OCI-LY3 (cell line): Measurements from ENCODE around the gene CLPTM1L.

Experiments
- H2AFZ ChIP-seq: fragments of 200-600, 300-600 bp; shearing (Covaris generic); 2 replicates; pipeline ENCODE4 v1.6.0; 2014; ENCODE audit warnings: antibody characterized with exemption, low read depth, low read length
- H3K27ac ChIP-seq: fragments of 200-600, 300-600 bp; sonication (generic); 2 replicates; pipeline ENCODE4 v1.5.1; 2014; ENCODE audit warnings: mild to moderate bottlenecking, low read length, moderate library complexity, mixed read lengths
- H3K27me3 ChIP-seq: fragments of 200-600, 300-600 bp; sonication (generic); 2 replicates; pipeline ENCODE4 v1.6.1; 2014; ENCODE audit warnings: low read depth, low read length, mixed read lengths
- H3K36me3 ChIP-seq: fragments of 200-600, 300-600 bp; sonication (generic); replicated peaks from 2 replicates; pipeline ENCODE3; 2014; ENCODE audit warnings: low read depth, low read length, mixed read lengths
- H3K4me1 ChIP-seq: fragments of 300-600, 200-600 bp; sonication (generic); 2 replicates; pipeline ENCODE4 v1.6.1; 2014; ENCODE audit warnings: low read length, mixed read lengths
- H3K4me2 ChIP-seq: fragments of 200-600, 300-600 bp; sonication (generic); 2 replicates; pipeline ENCODE4 v1.6.1; 2014; ENCODE audit warnings: low read length, mixed read lengths
- H3K4me3 ChIP-seq: fragments of 300-600, 200-600 bp; sonication (generic); 2 replicates; pipeline ENCODE4 v1.5.1; 2014; ENCODE audit warnings: antibody characterized with exemption, mild to moderate bottlenecking, low read length, moderate library complexity
- H3K79me2 ChIP-seq: fragments of 300-600, 200-600 bp; shearing (Covaris generic); 2 replicates; pipeline ENCODE4 v1.6.1; 2014; ENCODE audit warnings: mild to moderate bottlenecking, low read length, mixed read lengths
- H3K9ac ChIP-seq: fragments of 300-600, 200-600 bp; shearing (Covaris generic); 2 replicates; pipeline ENCODE4 v1.6.0; 2014; ENCODE audit warnings: mild to moderate bottlenecking, low read length, moderate library complexity
- H3K9me3 ChIP-seq: fragments of 200-600, 300-600 bp; shearing (Covaris generic); 2 replicates; pipeline ENCODE4 v1.6.1; 2014; ENCODE audit warnings: low read length, mixed read lengths; ENCODE audit not compliant: insufficient read depth
- H4K20me1 ChIP-seq: fragments of 200-600, 300-600 bp; sonication (generic); 2 replicates; pipeline ENCODE4 v1.6.1; 2016; ENCODE audit warnings: low read length, mixed read lengths; ENCODE audit not compliant: insufficient read depth
- CTCF ChIP-seq: fragments of 200-600, 300-600 bp; sonication (generic); IDR thresholded peaks from 2 replicates; pipeline ENCODE4 v1.5.1; 2014; ENCODE audit warnings: antibody characterized with exemption, low read length, low read depth
- EZH2phosphoT487 ChIP-seq: fragments of 200-600 bp; shearing (Covaris generic); IDR thresholded peaks from 2 replicates; pipeline ENCODE4 v1.6.1; 2018; ENCODE audit warnings: antibody characterized with exemption, mixed run types, low read depth

The CLPTM1L gene

GRCh38 chr5:1349246-1349645 lies 4.3 kb upstream of the CLPTM1L start:
- H4K20me1 ChIP-seq: no peaks in the 10 kb centered on the region
- H3K9me3 ChIP-seq: no peaks in the 10 kb centered on the region
- H3K4me2 ChIP-seq: no peak overlapping the region
- H2AFZ ChIP-seq: no peak overlapping the region
- no peak overlapping the region for H3K27ac ChIP-seq
- TF ChIP-seq EZH2phosphoT487 (no peak), CTCF (peak; percentile 4; the same call in 1 of the 2 replicates)
- H3K9ac ChIP-seq: no peak overlapping the region
- no peaks in the 10 kb centered on the region for H3K36me3 ChIP-seq
- H3K27me3 ChIP-seq: peaks cover under 1% of the 10 kb centered on the region; the same call in 1 of the 2 replicates
- peaks cover 6% of the 10 kb centered on the region; the same call in 1 of the 2 replicates for H3K4me1 ChIP-seq
- H3K4me3 ChIP-seq: no peak overlapping the region
- peaks cover 15% of the 10 kb centered on the region for H3K79me2 ChIP-seq

GRCh38 chr5:1348986-1349245 lies 4.0 kb upstream of the CLPTM1L start:
- no peak overlapping the region for H3K4me3 ChIP-seq
- H4K20me1 ChIP-seq: no peaks in the 10 kb centered on the region
- H3K4me2 ChIP-seq: no peak overlapping the region
- H2AFZ ChIP-seq: no peak overlapping the region
- no peak overlapping the region for H3K9ac ChIP-seq
- peaks cover 7% of the 10 kb centered on the region; the same call in 1 of the 2 replicates for H3K4me1 ChIP-seq
- H3K27me3 ChIP-seq: no peaks in the 10 kb centered on the region
- no peaks in the 10 kb centered on the region for H3K36me3 ChIP-seq
- no peak; the same call in 1 of the 2 replicates for TF ChIP-seq CTCF
- no peak for TF ChIP-seq EZH2phosphoT487
- H3K79me2 ChIP-seq: peaks cover 19% of the 10 kb centered on the region
- no peaks in the 10 kb centered on the region for H3K9me3 ChIP-seq
- H3K27ac ChIP-seq: no peak overlapping the region

- Histone ChIP-seq H3K4me1 (peaks cover 18% of the 10 kb centered on the region), H3K36me3 (peaks cover 3% of the 10 kb centered on the region), H3K27ac (no peak overlapping the region), H2AFZ (no peak overlapping the region), H4K20me1 (no peaks in the 10 kb centered on the region), H3K9ac (no peak overlapping the region), H3K4me3 (no peak overlapping the region), H3K4me2 (no peak overlapping the region), H3K9me3 (no peaks in the 10 kb centered on the region), H3K27me3 (no peaks in the 10 kb centered on the region), H3K79me2 (peaks cover 28% of the 10 kb centered on the region)
- no peak for TF ChIP-seq CTCF
Measured at GRCh38 chr5:1347571-1347970, 2.7 kb upstream of the CLPTM1L start.

GRCh38 chr5:1346627-1347440 lies 1.9 kb upstream of the CLPTM1L start:
- Histone ChIP-seq H2AFZ (no peak overlapping the region), H3K4me1 (peaks cover 25% of the 10 kb centered on the region), H3K27ac (no peak overlapping the region), H3K4me3 (no peak overlapping the region), H3K4me2 (no peak overlapping the region), H3K79me2 (peaks cover 31% of the 10 kb centered on the region), H3K36me3 (peaks cover 3% of the 10 kb centered on the region), H3K27me3 (no peaks in the 10 kb centered on the region), H4K20me1 (no peaks in the 10 kb centered on the region), H3K9ac (no peak overlapping the region), H3K9me3 (no peaks in the 10 kb centered on the region)
- TF ChIP-seq EZH2phosphoT487 (no peak), CTCF (no peak)
